ENCODE data around the gene RSPO4. TPM values are rescaled to one million over a fixed set of nuclear protein-coding genes. Genes with fewer than 3 reads are reported as not detected.

The RSPO4 gene
- total RNA-seq: not detected in 2 replicates

GRCh38 chr20:1001911-1002681 is at the start of gene RSPO4:
Gene RSPO4 (minus strand): TSS chr20:1002311. CDS start chr20:1002164, 147 bp downstream.

GRCh38 chr20:916125-916799 is 85.8 kb downstream of the RSPO4 start, which contains the start of gene ANGPT4:
Gene ANGPT4 (minus strand): TSS chr20:916334. CDS start chr20:916214, 120 bp downstream.

Other genes with a start within 250 kb of the RSPO4 start
- not detected in 2 replicates for gene SLC52A3, start 233.8 kb downstream of the RSPO4 start, total RNA-seq
- gene FAM110A, start 168.6 kb downstream of the RSPO4 start, total RNA-seq: 1.5 and 7.2 TPM in 2 replicates
- gene ANGPT4, start 86.0 kb downstream of the RSPO4 start, total RNA-seq: not detected in 2 replicates
- 101 and 173 TPM in 2 replicates for gene PSMF1, start 116.3 kb upstream of the RSPO4 start, total RNA-seq
- gene TMEM74B, start 182.7 kb upstream of the RSPO4 start, total RNA-seq: not detected in 2 replicates
- gene C20orf202, start 201.1 kb upstream of the RSPO4 start, total RNA-seq: not detected in 2 replicates
- 0.57 and 0.66 TPM in 2 replicates for gene RAD21L1, start 223.7 kb upstream of the RSPO4 start, total RNA-seq